GM12878 (cell line): ENCODE data around the gene UMAD1. TPM values are rescaled to one million over a fixed set of nuclear protein-coding genes. Genes with fewer than 3 reads are reported as not detected.

Source experiments
- ATAC-seq: fragments of 200-7000 bp; cut with Tn5 transposase; 3 replicates; pipeline ENCODE4 v1.9.1; 2020; ENCODE audit warnings: mild to moderate bottlenecking, moderate library complexity
- BruUV-seq: library from RNA; stranded (reverse); fragments of 400-500 nt; replicated peaks from 2 replicates; lab custom pipeline; 2021; lab: Mats Ljungman, UMichigan
- CTCF ChIA-PET: fragments of 300-600 bp; sonication (Branson Sonifier 250); formaldehyde crosslinking; extraction: SDS; loops from one replicate; lab custom pipeline; 2021; ENCODE audit warnings: inconsistent platforms; lab: Yijun Ruan, JAX
- POLR2A ChIA-PET: fragments of 350-600 bp; formaldehyde crosslinking; extraction: SDS; loops from one replicate; lab custom pipeline; 2021; ENCODE audit warnings: inconsistent platforms; lab: Charles Lee
- RAD21 ChIA-PET: fragments of 300-600 bp; sonication (Branson Sonifier 250); formaldehyde crosslinking; loops from one replicate; lab custom pipeline; 2023; ENCODE audit warnings: antibody characterized with exemption; ENCODE audit not compliant: unreplicated experiment; lab: Charles Lee
- SMC1A ChIA-PET: fragments of 300-600 bp; sonication (Branson Sonifier 250); formaldehyde crosslinking; loops from one replicate; lab custom pipeline; 2023; ENCODE audit not compliant: unreplicated experiment, uncharacterized antibody; lab: Charles Lee
- DNase-seq: peaks from one replicate; pipeline ENCODE4 v3.0.0-alpha.2; 2011; ENCODE audit warnings: low read depth, low spot score
- FAIRE-seq: peaks from 3 replicates; lab custom pipeline; 2011; peaks lifted over from hg19 to GRCh38; lab: Jason Lieb, UNC
- H2AFZ ChIP-seq: 2 replicates; pipeline ENCODE4 v1.6.0; 2011; ENCODE audit warnings: low read depth, low read length, control low read depth; ENCODE audit not compliant: control insufficient read depth
- H3K27ac ChIP-seq: 2 replicates; pipeline ENCODE4 v1.5.1; 2011; ENCODE audit warnings: control low read depth; ENCODE audit not compliant: control insufficient read depth, insufficient read depth
- H3K27me3 ChIP-seq, 2 experiments: replicated peaks in 1 of 2; 2 replicates each; pipeline versions ENCODE4 v1.6.0 to v1.6.1; 2011; ENCODE audit warnings: low read length in 1 of 2; ENCODE audit not compliant: control insufficient read depth in 2 of 2, insufficient read depth in 2 of 2
- H3K36me3 ChIP-seq, 2 experiments: 2 replicates each; pipeline ENCODE4 v1.5.1; 2011; ENCODE audit warnings: low read length in 1 of 2; ENCODE audit not compliant: control insufficient read depth in 2 of 2, insufficient read depth in 2 of 2
- H3K4me1 ChIP-seq: 2 replicates; pipeline ENCODE4 v1.6.1; 2011; ENCODE audit warnings: mild to moderate bottlenecking, low read length, moderate library complexity, mixed read lengths; ENCODE audit not compliant: control insufficient read depth, insufficient read depth
- H3K4me2 ChIP-seq: 2 replicates; pipeline ENCODE4 v1.6.0; 2011; ENCODE audit warnings: control low read depth; ENCODE audit not compliant: control insufficient read depth, insufficient read depth
- H3K4me3 ChIP-seq: fragments of 200-600 bp; sonication (generic); 2 replicates; pipeline ENCODE4 v1.5.1; 2016
- H3K79me2 ChIP-seq: 2 replicates; pipeline ENCODE4 v1.6.0; 2011; ENCODE audit warnings: low read length; ENCODE audit not compliant: control insufficient read depth, insufficient read depth
- H3K9ac ChIP-seq: 2 replicates; pipeline ENCODE4 v1.8.0; 2011; ENCODE audit warnings: low read length, control low read depth, mixed read lengths; ENCODE audit not compliant: control insufficient read depth, insufficient read depth
- H3K9me3 ChIP-seq: replicated peaks from 3 replicates; pipeline ENCODE4 v1.5.1; 2011; ENCODE audit warnings: mild to moderate bottlenecking, low read length; ENCODE audit not compliant: control insufficient read depth, insufficient read depth
- H4K20me1 ChIP-seq: 2 replicates; pipeline ENCODE4 v1.6.0; 2011; ENCODE audit not compliant: control insufficient read depth, insufficient read depth
- BCL3 ChIP-seq: IDR thresholded peaks from 2 replicates; pipeline ENCODE4 v1.6.1; 2011; ENCODE audit warnings: borderline replicate concordance, low read depth, mild to moderate bottlenecking, moderate library complexity, low read length; ENCODE audit not compliant: insufficient read depth, poor library complexity, severe bottlenecking
- BHLHE40 ChIP-seq, 2 experiments: fragments of 450-650 bp in 1 of 2; IDR thresholded peaks; 2 replicates each; pipeline ENCODE4 v1.6.1; 2011 to 2017; ENCODE audit warnings: low read depth in 2 of 2, borderline replicate concordance in 1 of 2, improper control_type of control experiment in 1 of 2, low read length in 1 of 2, mild to moderate bottlenecking in 1 of 2
- CREM ChIP-seq: IDR thresholded peaks from 2 replicates; pipeline ENCODE4 v1.6.1; 2014; ENCODE audit warnings: antibody characterized with exemption, low read depth
- E2F8 ChIP-seq: fragments of 450-650 bp; IDR thresholded peaks from 2 replicates; pipeline ENCODE4 v1.6.1; 2018; ENCODE audit warnings: mild to moderate bottlenecking, low read depth, moderate library complexity; ENCODE audit not compliant: partially characterized antibody
- FOXM1 ChIP-seq: IDR thresholded peaks from 2 replicates; pipeline ENCODE4 v1.6.1; 2012; ENCODE audit warnings: low read depth, mild to moderate bottlenecking, inconsistent platforms, low read length, moderate library complexity
- HDAC2 ChIP-seq: fragments of 200-600 bp; sonication (generic); IDR thresholded peaks from 2 replicates; pipeline ENCODE4 v1.6.1; 2017
- JUNB ChIP-seq: IDR thresholded peaks from 2 replicates; pipeline ENCODE4 v1.6.1; 2016; ENCODE audit warnings: antibody characterized with exemption, mild to moderate bottlenecking
- MTA2 ChIP-seq: fragments of 450-650 bp; IDR thresholded peaks from 2 replicates; pipeline ENCODE4 v1.6.1; 2016; ENCODE audit warnings: low read depth, mild to moderate bottlenecking, moderate library complexity
- MYC ChIP-seq: IDR thresholded peaks from 2 replicates; pipeline ENCODE4 v1.6.1; 2011; ENCODE audit warnings: mild to moderate bottlenecking, low read length, moderate library complexity, inconsistent platforms; ENCODE audit not compliant: insufficient read depth, insufficient replicate concordance, insufficient read length, severe bottlenecking
- NFYB ChIP-seq: IDR thresholded peaks from 2 replicates; pipeline ENCODE4 v1.6.1; 2011; ENCODE audit warnings: low read depth, mild to moderate bottlenecking, low read length, improper control_type of control experiment, moderate library complexity; ENCODE audit not compliant: insufficient read depth
- SIN3A ChIP-seq: IDR thresholded peaks from 2 replicates; pipeline ENCODE4 v1.6.1; 2012; ENCODE audit warnings: low read depth, low read length, improper control_type of control experiment
- TBL1XR1 ChIP-seq: IDR thresholded peaks from 2 replicates; pipeline ENCODE4 v1.6.1; 2012; ENCODE audit warnings: low read depth, low read length, improper control_type of control experiment
- TCF12 ChIP-seq: IDR thresholded peaks from 2 replicates; pipeline ENCODE4 v1.6.1; 2011; ENCODE audit warnings: low read depth, mild to moderate bottlenecking, low read length
- TCF7 ChIP-seq: IDR thresholded peaks from 2 replicates; pipeline ENCODE4 v1.6.1; 2014; ENCODE audit warnings: antibody characterized with exemption, borderline replicate concordance
- WRNIP1 ChIP-seq: IDR thresholded peaks from 2 replicates; pipeline ENCODE4 v1.6.1; 2011; ENCODE audit warnings: low read depth, low read length, improper control_type of control experiment, borderline replicate concordance
- ZNF274 ChIP-seq: IDR thresholded peaks from one replicate; pipeline ENCODE4 v1.8.0; 2011; ENCODE audit not compliant: insufficient read length, insufficient read depth
- in situ Hi-C: fragments of 300-500 bp; cut with MboI; formaldehyde crosslinking; loops from 9 replicates; pipeline ENCODE4 v1.14.3; 2018; ENCODE audit warnings: mixed read lengths
- intact Hi-C: fragments of 100-400 bp; cut with micrococcal nuclease; formaldehyde crosslinking; loops from one replicate; pipeline ENCODE4 v1.14.2; 2022; ENCODE audit not compliant: unreplicated experiment
- polyA plus RNA-seq, 11 experiments: library from polyadenylated mRNA; depleted of rRNA in 4 of 11; unstranded in 6 of 11; stranded (reverse) in 5 of 11; fragments of >200 nt; fragmentation: Nextera tagmentation in 4 of 11; fragmentation: Illumina TruSeq in 1 of 11; extraction: Ambion mirVana in 4 of 11; extraction: Trizol in 1 of 11; gene quantifications; 1 replicate in 1 of 11; 2 replicates in 10 of 11; pipeline versions ENCODE4 v1.2.1 to v1.2.3, GENCODE V29; 2011 to 2016; ENCODE audit warnings: inconsistent platforms in 2 of 11, missing spikeins in 2 of 11, low read depth in 1 of 11
- total RNA-seq, 4 experiments: library from RNA; depleted of rRNA in 3 of 4; stranded (reverse); fragments of >200 nt in 3 of 4; fragmentation: Illumina TruSeq in 1 of 4; extraction: Trizol in 1 of 4; gene quantifications; 2 replicates each; pipeline versions ENCODE4 v1.2.1 to v1.2.3, GENCODE V29; 2013 to 2021

UMAD1 gene
- total and polyA plus RNA-seq, 10 of the 15 experiments (the other 5 are each of a cell fraction or from before 2014, with no cell fraction given), result 6.0 to 28.6 (median 9.3) TPM

GRCh38 chr7:7765422-7765821 lies 124.9 kb downstream of the UMAD1 start:
- no peaks in the 10 kb centered on the region for H3K36me3 ChIP-seq
- RAD21 ChIA-PET, result interaction anchor here (0.6 to 3.2 kb wide), 28 partner anchors 8 to 661 kb away, joined by 3 to 43 read pairs (median 6); partner anchors contain the start of gene RPA3
- peaks cover 6% of the 10 kb centered on the region for H3K4me1 ChIP-seq
- no peak overlapping the region for H3K27ac ChIP-seq
- intact Hi-C loops (loop anchor here (2.0 to 10.0 kb wide), 6 partner anchors 51 to 661 kb away; no protein-coding TSS in a partner anchor), in situ Hi-C loops (loop anchor here (10.0 kb wide), 1 partner anchor 341 kb away; no protein-coding TSS in a partner anchor)
- no peaks in the 10 kb centered on the region for H3K79me2 ChIP-seq
- DNase-seq (no peak), FAIRE-seq (no peak), ATAC-seq (peak; percentile 78)
- no peaks in the 10 kb centered on the region for H4K20me1 ChIP-seq
- H2AFZ ChIP-seq, result no peak overlapping the region
- POLR2A ChIA-PET, result interaction anchor here (0.8 to 1.7 kb wide), 5 partner anchors 9 to 207 kb away, joined by 3 to 5 read pairs (median 3); no protein-coding TSS in a partner anchor
- H3K4me3 ChIP-seq, result no peak overlapping the region
- CTCF ChIA-PET, result interaction anchor here (0.5 to 3.3 kb wide), 28 partner anchors 9 to 530 kb away, joined by 3 to 28 read pairs (median 4); no protein-coding TSS in a partner anchor
- no peaks in the 10 kb centered on the region for H3K9me3 ChIP-seq
- SMC1A ChIA-PET, result interaction anchor here (0.6 to 4.6 kb wide), 38 partner anchors 8 to 452 kb away, joined by 3 to 50 read pairs (median 5); partner anchors contain the start of gene GLCCI1
- no peak overlapping the region for H3K9ac ChIP-seq
- H3K4me2 ChIP-seq, result no peak overlapping the region
- no TSS peak for BruUV-seq
- no peaks in the 10 kb centered on the region for H3K27me3 ChIP-seq
- TF ChIP-seq BHLHE40 (IDR thresholded peaks at IDR 0.05; ENCODE audit: borderline replicate concordance in 1 of 2, low read depth in 2 of 2, low read length in 1 of 2) (no peak), TBL1XR1 (no peak), JUNB (peak; percentile 98), HDAC2 (no peak), NFYB (no peak), MYC (no peak), TCF7 (peak; percentile 27; the same call in 1 of the 2 replicates), CREM (peak; percentile 87), FOXM1 (peak; percentile 92), ZNF274 (no peak), SIN3A (no peak), TCF12 (no peak), E2F8 (no peak), BCL3 (peak; percentile 70), WRNIP1 (no peak), MTA2 (peak; percentile 50; the same call in 1 of the 2 replicates)
